HL-60 (cell line): ENCODE data around the gene DOCK7.

ENCODE experiments used
- DNase-seq, 2 experiments: peaks; one replicate each; pipeline ENCODE4 v3.0.0-alpha.2; 2010 to 2020; ENCODE audit warnings: low read depth in 1 of 2, low spot score in 1 of 2
- H3K27ac ChIP-seq: fragments of 250-450 bp; sonication (Bioruptor Pico); replicated peaks from 2 replicates; pipeline ENCODE4 v1.5.1; 2020; ENCODE audit warnings: mild to moderate bottlenecking, moderate library complexity
- H3K27me3 ChIP-seq: fragments of 250-450 bp; sonication (Bioruptor Pico); 2 replicates; pipeline ENCODE4 v1.5.1; 2021; ENCODE audit warnings: mild to moderate bottlenecking, moderate library complexity; ENCODE audit not compliant: insufficient read depth, poor library complexity, severe bottlenecking
- H3K4me3 ChIP-seq: replicated peaks from 2 replicates; pipeline ENCODE4 v1.5.1; 2011; ENCODE audit warnings: mild to moderate bottlenecking, control low read depth, low read length; ENCODE audit not compliant: insufficient read depth
- CTCF ChIP-seq: IDR thresholded peaks from one replicate; pipeline ENCODE4 v1.5.1; 2011; ENCODE audit warnings: low read length, control low read depth, inconsistent platforms; ENCODE audit not compliant: insufficient read depth
- GABPA ChIP-seq: IDR thresholded peaks from 2 replicates; pipeline ENCODE4 v1.6.1; 2012; ENCODE audit warnings: low read depth
- POLR2AphosphoS5 ChIP-seq: IDR thresholded peaks from 2 replicates; pipeline ENCODE4 v1.6.1; 2012; ENCODE audit warnings: low read depth
- REST ChIP-seq: IDR thresholded peaks from 2 replicates; pipeline ENCODE4 v1.6.1; 2012; ENCODE audit warnings: low read depth; ENCODE audit not compliant: insufficient replicate concordance
- SPI1 ChIP-seq: IDR thresholded peaks from 2 replicates; pipeline ENCODE4 v1.6.1; 2012; ENCODE audit warnings: low read depth, mild to moderate bottlenecking, borderline replicate concordance

Gene DOCK7

DNA sequence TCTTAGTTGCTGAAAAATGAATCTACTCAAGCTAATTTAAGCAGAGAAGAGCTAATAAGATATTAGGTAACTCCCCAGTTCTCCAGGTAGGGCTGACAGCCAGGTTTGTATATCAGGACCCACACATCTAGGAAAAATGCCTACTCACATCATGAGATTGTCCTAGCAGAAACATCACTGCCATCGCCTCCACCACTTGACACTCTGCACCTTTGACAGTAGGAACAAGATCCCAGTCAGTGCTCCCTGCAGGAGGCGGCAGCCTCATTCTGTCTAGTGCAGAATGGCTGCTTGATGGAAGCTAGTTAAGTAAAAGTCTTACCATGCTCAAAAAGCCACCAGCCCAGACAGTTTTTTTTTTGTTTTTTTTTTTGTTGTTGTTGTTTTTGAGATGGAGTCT is 282.9 kb downstream of the DOCK7 start:
- Histone ChIP-seq H3K4me3 (no peak overlapping the region), H3K27ac (no peak overlapping the region), H3K27me3 (no peaks in the 10 kb centered on the region)
- TF ChIP-seq CTCF (no peak), REST (no peak), GABPA (no peak), SPI1 (no peak), POLR2AphosphoS5 (no peak)
- no peak for DNase-seq
